WERI-Rb-1 (cell line): Measurements from ENCODE around the gene SF3B4.

Experiments
- DNase-seq: peaks from one replicate; pipeline ENCODE4 v3.0.0-alpha.2; 2020
- H3K27ac ChIP-seq: fragments of 250-450 bp; sonication (Bioruptor Pico); 2 replicates; pipeline ENCODE4 v1.5.1; 2020; ENCODE audit warnings: mild to moderate bottlenecking, moderate library complexity
- H3K27me3 ChIP-seq: fragments of 250-450 bp; sonication (Bioruptor Pico); 2 replicates; pipeline ENCODE4 v1.5.1; 2021; ENCODE audit warnings: mild to moderate bottlenecking, low read depth, moderate library complexity; ENCODE audit not compliant: insufficient read depth, severe bottlenecking
- H3K36me3 ChIP-seq: fragments of 250-450 bp; sonication (Bioruptor Pico); 2 replicates; pipeline ENCODE4 v1.5.1; 2020; ENCODE audit warnings: mild to moderate bottlenecking, moderate library complexity
- H3K4me3 ChIP-seq: 2 replicates; pipeline ENCODE4 v1.5.1; 2011; ENCODE audit warnings: low read depth, mild to moderate bottlenecking, control low read depth, low read length
- H3K9me3 ChIP-seq: fragments of 250-450 bp; sonication (Bioruptor Pico); 2 replicates; pipeline ENCODE4 v1.5.1; 2021; ENCODE audit warnings: mild to moderate bottlenecking, moderate library complexity; ENCODE audit not compliant: severe bottlenecking
- CTCF ChIP-seq: IDR thresholded peaks from 2 replicates; pipeline ENCODE4 v1.5.1; 2011; ENCODE audit warnings: low read depth, mild to moderate bottlenecking, control low read depth, inconsistent platforms, low read length

Gene SF3B4

GRCh38 chr1:149936992-149937705 is 9.5 kb upstream of the SF3B4 start:
- Histone ChIP-seq H3K27ac (no peak overlapping the region), H3K4me3 (no peak overlapping the region), H3K36me3 (no peaks in the 10 kb centered on the region), H3K27me3 (no peaks in the 10 kb centered on the region), H3K9me3 (no peaks in the 10 kb centered on the region)
- no peak for TF ChIP-seq CTCF
- DNase-seq: no peak

- Histone ChIP-seq H3K27me3 (no peaks in the 10 kb centered on the region), H3K9me3 (no peaks in the 10 kb centered on the region), H3K4me3 (no peak within 1 kb of the TSS), H3K36me3 (no peaks in the 10 kb centered on the region), H3K27ac (no peak within 1 kb of the TSS)
- TF ChIP-seq CTCF: no peak
- DNase-seq: no peak
Measured at GRCh38 chr1:149936170-149936991, 8.8 kb upstream of the SF3B4 start, which contains the start of gene MTMR11. TSS of gene MTMR11 (minus strand) at chr1:149936879. CDS start at chr1:149936647, 232 bp downstream.

- Histone ChIP-seq H3K27ac (no peak overlapping the region), H3K4me3 (no peak overlapping the region), H3K27me3 (no peaks in the 10 kb centered on the region), H3K36me3 (no peaks in the 10 kb centered on the region), H3K9me3 (peaks cover 1% of the 10 kb centered on the region)
- no peak for DNase-seq
- no peak for TF ChIP-seq CTCF
Measured at GRCh38 chr1:149934356-149934755, 6.8 kb upstream of the SF3B4 start.

- Histone ChIP-seq H3K27ac (no peak overlapping the region), H3K9me3 (peaks cover 2% of the 10 kb centered on the region), H3K36me3 (no peaks in the 10 kb centered on the region), H3K27me3 (no peaks in the 10 kb centered on the region), H3K4me3 (no peak overlapping the region)
- TF ChIP-seq CTCF: no peak
- no peak for DNase-seq
Measured at GRCh38 chr1:149933208-149933607, 5.6 kb upstream of the SF3B4 start.

- H3K27ac ChIP-seq: no peak overlapping the region
- peaks cover 2% of the 10 kb centered on the region for H3K9me3 ChIP-seq
- TF ChIP-seq CTCF: no peak
- peaks cover under 1% of the 10 kb centered on the region; the same call in 1 of the 2 replicates for H3K36me3 ChIP-seq
- H3K4me3 ChIP-seq: no peak overlapping the region
- no peak for DNase-seq
- H3K27me3 ChIP-seq: no peaks in the 10 kb centered on the region
Measured at GRCh38 chr1:149932474-149932873, 4.9 kb upstream of the SF3B4 start.
